ENCODE measurements around the gene FLOT1. TPM values are rescaled to one million over a fixed set of nuclear protein-coding genes. Genes with fewer than 3 reads are reported as not detected.

Gene FLOT1
- total and polyA plus RNA-seq, 2 of the 13 experiments (the other 11 are each of a cell fraction or from before 2014, with no cell fraction given), result 82.3 to 130 TPM

GRCh38 chr6:30690403-30691207 lies 51.9 kb downstream of the FLOT1 start, which contains the start of gene NRM (continued):
- TF ChIP-seq HNF4G (IDR thresholded peaks at IDR 0.05; ENCODE audit: borderline replicate concordance, low read depth, low read length), result 0 out of 2 replicates have a peak, but pooled peaks have one; percentile 2
- no peak for TF ChIP-seq HNF4G (CRISPR knock-in tag; IDR thresholded peaks at IDR 0.05; ENCODE audit: borderline replicate concordance, low read depth)
- TF ChIP-seq YEATS2 (CRISPR knock-in tag; IDR thresholded peaks at IDR 0.05; ENCODE audit: borderline replicate concordance), result peak; percentile 49; the same call in 1 of the 2 replicates
- TF ChIP-seq RBM22 (optimal IDR thresholded peaks at IDR 0.05; ENCODE audit: low read length), result no peak
- peak; percentile 25 for TF ChIP-seq PHF5A (CRISPR knock-in tag; IDR thresholded peaks at IDR 0.05; ENCODE audit: low read depth, unreplicated experiment)
- TF ChIP-seq TERF1 (CRISPR knock-in tag; IDR thresholded peaks at IDR 0.05), result no peak
- peak; percentile 90 for TF ChIP-seq ZNF572 (CRISPR knock-in tag; IDR thresholded peaks at IDR 0.05)
- TF ChIP-seq ZNF441 (CRISPR knock-in tag; IDR thresholded peaks at IDR 0.05; ENCODE audit: borderline replicate concordance), result peak; percentile 59; the same call in 1 of the 2 replicates
- TF ChIP-seq HDAC2 (CRISPR knock-in tag; IDR thresholded peaks at IDR 0.05), result peak; percentile 59; the same call in 1 of the 2 replicates
- no peak for TF ChIP-seq ZNF296 (CRISPR knock-in tag; conservative IDR thresholded peaks at IDR 0.05)
- TF ChIP-seq ZNF496 (CRISPR knock-in tag; IDR thresholded peaks at IDR 0.05; ENCODE audit: insufficient replicate concordance), result no peak
- 0 out of 2 replicates have a peak, but pooled peaks have one; percentile 34 for TF ChIP-seq ISX (CRISPR knock-in tag; conservative IDR thresholded peaks at IDR 0.05)
- no peak for TF ChIP-seq ZNF513 (CRISPR knock-in tag; conservative IDR thresholded peaks at IDR 0.05)
- TF ChIP-seq TGIF2 (CRISPR knock-in tag; IDR thresholded peaks at IDR 0.05), result peak; percentile 81
- TF ChIP-seq ZFP1 (CRISPR knock-in tag; IDR thresholded peaks at IDR 0.05), result no peak
- TF ChIP-seq, protein P1, sequence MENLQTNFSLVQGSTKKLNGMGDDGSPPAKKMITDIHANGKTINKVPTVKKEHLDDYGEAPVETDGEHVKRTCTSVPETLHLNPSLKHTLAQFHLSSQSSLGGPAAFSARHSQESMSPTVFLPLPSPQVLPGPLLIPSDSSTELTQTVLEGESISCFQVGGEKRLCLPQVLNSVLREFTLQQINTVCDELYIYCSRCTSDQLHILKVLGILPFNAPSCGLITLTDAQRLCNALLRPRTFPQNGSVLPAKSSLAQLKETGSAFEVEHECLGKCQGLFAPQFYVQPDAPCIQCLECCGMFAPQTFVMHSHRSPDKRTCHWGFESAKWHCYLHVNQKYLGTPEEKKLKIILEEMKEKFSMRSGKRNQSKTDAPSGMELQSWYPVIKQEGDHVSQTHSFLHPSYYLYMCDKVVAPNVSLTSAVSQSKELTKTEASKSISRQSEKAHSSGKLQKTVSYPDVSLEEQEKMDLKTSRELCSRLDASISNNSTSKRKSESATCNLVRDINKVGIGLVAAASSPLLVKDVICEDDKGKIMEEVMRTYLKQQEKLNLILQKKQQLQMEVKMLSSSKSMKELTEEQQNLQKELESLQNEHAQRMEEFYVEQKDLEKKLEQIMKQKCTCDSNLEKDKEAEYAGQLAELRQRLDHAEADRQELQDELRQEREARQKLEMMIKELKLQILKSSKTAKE (CRISPR knock-in tag; IDR thresholded peaks at IDR 0.05; ENCODE audit: borderline replicate concordance), result peak; percentile 23; the same call in 1 of the 2 replicates
- TF ChIP-seq ZNF891 (CRISPR knock-in tag; IDR thresholded peaks at IDR 0.05), result 0 out of 2 replicates have a peak, but pooled peaks have one; percentile 41
- no peak for TF ChIP-seq THAP7 (CRISPR knock-in tag; IDR thresholded peaks at IDR 0.05)
- no peak for TF ChIP-seq ZNF260 (CRISPR knock-in tag; IDR thresholded peaks at IDR 0.05; ENCODE audit: borderline replicate concordance, low read depth)
- TF ChIP-seq, protein P2, sequence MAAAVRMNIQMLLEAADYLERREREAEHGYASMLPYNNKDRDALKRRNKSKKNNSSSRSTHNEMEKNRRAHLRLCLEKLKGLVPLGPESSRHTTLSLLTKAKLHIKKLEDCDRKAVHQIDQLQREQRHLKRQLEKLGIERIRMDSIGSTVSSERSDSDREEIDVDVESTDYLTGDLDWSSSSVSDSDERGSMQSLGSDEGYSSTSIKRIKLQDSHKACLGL (CRISPR knock-in tag; IDR thresholded peaks at IDR 0.05), result no peak
- peak; percentile 65; the same call in 1 of the 2 replicates for TF ChIP-seq GATAD1 (CRISPR knock-in tag; IDR thresholded peaks at IDR 0.05)
- TF ChIP-seq NFATC3 (CRISPR knock-in tag; IDR thresholded peaks at IDR 0.05), result 0 out of 2 replicates have a peak, but pooled peaks have one; percentile 30
- TF ChIP-seq YEATS4 (CRISPR knock-in tag; IDR thresholded peaks at IDR 0.05; ENCODE audit: borderline replicate concordance), result peak; percentile 74; the same call in 1 of the 2 replicates
- peak; percentile 61; the same call in 1 of the 2 replicates for TF ChIP-seq GZF1 (CRISPR knock-in tag; IDR thresholded peaks at IDR 0.05)
